ENCODE measurements around the gene SLC7A14.

SLC7A14 gene

DNA sequence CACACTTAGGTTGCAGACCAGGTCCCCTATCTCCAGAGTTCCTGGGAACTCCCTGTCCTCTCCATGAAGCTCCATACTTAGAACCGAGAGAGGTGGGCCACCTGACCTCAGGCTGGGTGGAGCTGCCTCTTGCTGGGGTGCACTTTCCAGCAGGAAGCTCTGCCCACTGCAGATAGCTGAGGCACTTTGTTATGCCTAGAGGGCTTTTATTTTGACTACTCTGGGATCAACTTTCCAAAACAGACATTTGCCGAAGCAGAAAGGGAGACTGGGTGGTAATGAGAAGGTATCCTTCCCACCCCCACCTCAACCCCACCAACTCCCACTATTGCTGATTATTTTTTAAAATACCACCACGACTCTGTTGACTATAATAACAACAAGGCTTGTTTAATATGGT, 112.5 kb downstream of the SLC7A14 start:
- Histone ChIP-seq H2AFZ (ENCODE audit: low read depth, low read length, severe bottlenecking) (no peak overlapping the region), H4K20me1 (ENCODE audit: low read depth, low read length) (no peaks in the 10 kb centered on the region), H3K9me2 (replicated peaks; ENCODE audit: insufficient read depth, low read length) (no peaks in the 10 kb centered on the region), H3K9me3 (ENCODE audit: insufficient read depth, low read length) (no peaks in the 10 kb centered on the region), H3F3A (ENCODE audit: insufficient read depth) (no peaks in the 10 kb centered on the region), H3K4me2 (ENCODE audit: low read depth, low read length, poor library complexity, severe bottlenecking) (no peak overlapping the region), H3K36me3 (ENCODE audit: low read length) (no peaks in the 10 kb centered on the region), H3K9ac (ENCODE audit: low read length) (no peak overlapping the region), H3K4me3 (ENCODE audit: insufficient read depth, low read length, poor library complexity, severe bottlenecking) (no peak overlapping the region), H3K27ac (ENCODE audit: low read depth, low read length) (no peak overlapping the region), H3K79me2 (ENCODE audit: insufficient read depth, low read length) (no peaks in the 10 kb centered on the region), H3K27me3 (ENCODE audit: low read length) (no peaks in the 10 kb centered on the region)
- TF ChIP-seq, protein P1, sequence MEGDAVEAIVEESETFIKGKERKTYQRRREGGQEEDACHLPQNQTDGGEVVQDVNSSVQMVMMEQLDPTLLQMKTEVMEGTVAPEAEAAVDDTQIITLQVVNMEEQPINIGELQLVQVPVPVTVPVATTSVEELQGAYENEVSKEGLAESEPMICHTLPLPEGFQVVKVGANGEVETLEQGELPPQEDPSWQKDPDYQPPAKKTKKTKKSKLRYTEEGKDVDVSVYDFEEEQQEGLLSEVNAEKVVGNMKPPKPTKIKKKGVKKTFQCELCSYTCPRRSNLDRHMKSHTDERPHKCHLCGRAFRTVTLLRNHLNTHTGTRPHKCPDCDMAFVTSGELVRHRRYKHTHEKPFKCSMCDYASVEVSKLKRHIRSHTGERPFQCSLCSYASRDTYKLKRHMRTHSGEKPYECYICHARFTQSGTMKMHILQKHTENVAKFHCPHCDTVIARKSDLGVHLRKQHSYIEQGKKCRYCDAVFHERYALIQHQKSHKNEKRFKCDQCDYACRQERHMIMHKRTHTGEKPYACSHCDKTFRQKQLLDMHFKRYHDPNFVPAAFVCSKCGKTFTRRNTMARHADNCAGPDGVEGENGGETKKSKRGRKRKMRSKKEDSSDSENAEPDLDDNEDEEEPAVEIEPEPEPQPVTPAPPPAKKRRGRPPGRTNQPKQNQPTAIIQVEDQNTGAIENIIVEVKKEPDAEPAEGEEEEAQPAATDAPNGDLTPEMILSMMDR (IDR thresholded peaks at IDR 0.05; ENCODE audit: insufficient read depth, low read length, poor library complexity, severe bottlenecking), result no peak
- no peak for TF ChIP-seq EZH2phosphoT487 (conservative IDR thresholded peaks at IDR 0.05; ENCODE audit: low read length)

DNA sequence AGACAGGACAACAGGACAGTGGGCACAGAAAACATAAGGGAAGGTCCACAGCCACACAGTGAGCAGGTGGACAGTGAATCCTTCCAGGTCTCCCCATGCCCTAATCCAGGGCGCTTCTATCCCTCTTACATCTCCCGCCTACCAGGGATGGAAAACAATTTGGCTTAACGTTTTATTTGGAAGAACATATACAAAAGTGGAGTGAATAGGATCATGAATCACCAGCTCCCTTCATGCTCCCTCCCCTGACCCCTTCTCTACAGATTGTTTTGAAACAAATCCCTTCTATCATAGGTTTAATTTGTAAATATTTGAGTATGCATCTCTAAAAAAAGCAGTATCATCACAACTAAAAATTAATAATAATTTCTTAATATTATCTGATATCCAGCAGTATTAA, 114.7 kb downstream of the SLC7A14 start:
- H3K27ac ChIP-seq (ENCODE audit: low read depth, low read length), result no peak overlapping the region
- H3K9me3 ChIP-seq (ENCODE audit: insufficient read depth, low read length), result no peaks in the 10 kb centered on the region

DNA sequence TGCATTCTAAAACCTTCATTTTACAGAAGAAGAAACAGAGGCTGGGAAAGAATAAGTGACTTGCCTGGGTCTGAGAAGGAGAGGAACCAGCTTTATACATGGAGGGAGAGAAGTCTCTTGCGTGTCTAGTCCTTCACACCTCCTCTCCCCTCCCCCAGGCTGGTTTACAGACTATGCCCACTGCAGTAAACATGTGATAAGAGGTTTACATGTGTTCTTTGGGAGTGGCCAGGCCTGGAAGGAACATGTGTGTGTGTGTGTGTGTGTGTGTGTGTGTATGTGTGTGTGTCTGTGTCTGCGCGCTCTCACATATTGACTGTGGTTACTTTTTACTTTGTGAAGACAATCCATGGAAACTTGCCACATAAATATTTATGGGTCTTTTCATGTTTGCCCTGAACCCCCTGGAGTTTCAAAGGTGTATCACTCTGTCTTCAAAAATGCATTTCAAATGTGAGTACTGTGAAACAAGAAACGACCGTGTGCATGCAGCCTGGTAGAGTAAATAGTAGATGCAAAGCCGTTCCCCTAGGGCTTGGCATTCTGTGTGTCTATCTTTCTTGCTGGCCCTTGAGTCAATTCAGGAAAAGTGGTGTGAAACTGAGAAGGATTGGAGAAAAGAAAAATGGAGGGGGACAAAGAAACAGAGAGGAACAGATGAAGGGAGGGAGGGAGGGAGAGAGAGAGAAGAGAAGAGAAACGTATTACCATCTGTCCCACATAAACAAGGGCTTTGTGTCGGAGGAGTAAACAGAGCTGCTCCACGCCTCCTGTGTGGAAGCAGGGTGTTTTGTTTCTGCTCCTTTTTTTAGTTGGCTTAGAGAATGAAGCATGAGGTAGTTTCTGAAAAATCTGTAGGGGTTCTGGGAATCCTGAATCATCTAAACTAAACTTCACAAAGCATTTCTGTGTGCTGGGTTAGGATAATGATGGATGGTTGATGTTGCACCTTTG, 115.5 kb downstream of the SLC7A14 start:
- no peaks in the 10 kb centered on the region for H3K79me2 ChIP-seq (ENCODE audit: insufficient read depth, low read length)
- H3K4me3 ChIP-seq (ENCODE audit: insufficient read depth, low read length, poor library complexity, severe bottlenecking), result no peak overlapping the region
- no peaks in the 10 kb centered on the region for H3K36me3 ChIP-seq (ENCODE audit: low read length)
- H2AFZ ChIP-seq (ENCODE audit: low read depth, low read length, severe bottlenecking), result no peak overlapping the region
- no peak overlapping the region for H3K9ac ChIP-seq (ENCODE audit: low read length)
- no peak overlapping the region for H3K27ac ChIP-seq (ENCODE audit: low read depth, low read length)
- H3K9me3 ChIP-seq (ENCODE audit: insufficient read depth, low read length), result no peaks in the 10 kb centered on the region
- no peaks in the 10 kb centered on the region for H3F3A ChIP-seq (ENCODE audit: insufficient read depth)
- H3K27me3 ChIP-seq (ENCODE audit: low read length), result no peaks in the 10 kb centered on the region
- TF ChIP-seq, protein P1 (IDR thresholded peaks at IDR 0.05; ENCODE audit: insufficient read depth, low read length, poor library complexity, severe bottlenecking), result no peak
- no peaks in the 10 kb centered on the region for H4K20me1 ChIP-seq (ENCODE audit: low read depth, low read length)
- no peaks in the 10 kb centered on the region for H3K9me2 ChIP-seq (replicated peaks; ENCODE audit: insufficient read depth, low read length)
- H3K4me2 ChIP-seq (ENCODE audit: low read depth, low read length, poor library complexity, severe bottlenecking), result no peak overlapping the region

More for the DNA sequence above, 114.7 kb downstream of the SLC7A14 start:
- no peak overlapping the region for H3K9ac ChIP-seq (ENCODE audit: low read length)
- H3K36me3 ChIP-seq (ENCODE audit: low read length), result no peaks in the 10 kb centered on the region
- no peak overlapping the region for H3K4me3 ChIP-seq (ENCODE audit: insufficient read depth, low read length, poor library complexity, severe bottlenecking)
- H3K4me2 ChIP-seq (ENCODE audit: low read depth, low read length, poor library complexity, severe bottlenecking), result no peak overlapping the region
- TF ChIP-seq, protein P1 (IDR thresholded peaks at IDR 0.05; ENCODE audit: insufficient read depth, low read length, poor library complexity, severe bottlenecking), result no peak
- no peak for TF ChIP-seq EZH2phosphoT487 (conservative IDR thresholded peaks at IDR 0.05; ENCODE audit: low read length)
- H2AFZ ChIP-seq (ENCODE audit: low read depth, low read length, severe bottlenecking), result no peak overlapping the region
- no peaks in the 10 kb centered on the region for H4K20me1 ChIP-seq (ENCODE audit: low read depth, low read length)
- no peaks in the 10 kb centered on the region for H3K79me2 ChIP-seq (ENCODE audit: insufficient read depth, low read length)
- no peaks in the 10 kb centered on the region for H3K9me2 ChIP-seq (replicated peaks; ENCODE audit: insufficient read depth, low read length)
- H3F3A ChIP-seq (ENCODE audit: insufficient read depth), result no peaks in the 10 kb centered on the region
- H3K27me3 ChIP-seq (ENCODE audit: low read length), result no peaks in the 10 kb centered on the region
